Sigmoid colon (tissue), 4 donors: ENCODE results near the gene PRSS57.

Source experiments
- CTCF ChIP-seq, 4 experiments: fragments of 450-650 bp in 3 of 4; fragments of 200-600 bp in 1 of 4; IDR thresholded peaks; one replicate each; pipeline ENCODE4 v1.5.1; 2016 to 2019; ENCODE audit warnings: antibody characterized with exemption in 4 of 4, mild to moderate bottlenecking in 3 of 4, moderate library complexity in 2 of 4
- EP300 ChIP-seq, 4 donors: sonication (generic); formaldehyde crosslinking; IDR thresholded peaks; one replicate each; pipeline ENCODE4 v1.6.1; 2017; ENCODE audit warnings: antibody characterized with exemption in 4 of 4
- POLR2A ChIP-seq, 2 donors: fragments of 450-650 bp; IDR thresholded peaks; one replicate each; pipeline ENCODE4 v1.6.1; 2016; ENCODE audit warnings: antibody characterized with exemption in 2 of 2, mild to moderate bottlenecking in 2 of 2, moderate library complexity in 2 of 2
- POLR2AphosphoS5 ChIP-seq, 4 donors: sonication (generic); formaldehyde crosslinking; IDR thresholded peaks; one replicate each; pipeline ENCODE4 v1.6.1; 2017; ENCODE audit warnings: antibody characterized with exemption in 4 of 4

GRCh38 chr19:650121-650520 is 45.1 kb downstream of the PRSS57 start:
- TF ChIP-seq CTCF (IDR thresholded peaks at IDR 0.05) (no peak), POLR2A (IDR thresholded peaks at IDR 0.05) (no peak), POLR2AphosphoS5 (IDR thresholded peaks at IDR 0.05) (no peak), EP300 (IDR thresholded peaks at IDR 0.05) (no peak)
